NOMO-1 treated with dmso at 0.1 percent for 144 hours (cell line): ENCODE results near the gene CEACAM6.
A peak's percentile ranks its signal among the peaks of the same experiment; 100 is the strongest.

Source experiments
- DNase-seq: peaks from one replicate; lab custom pipeline; 2025; ENCODE audit not compliant: unreplicated experiment; lab: John Stamatoyannopoulos, UW

Gene CEACAM6

DNA sequence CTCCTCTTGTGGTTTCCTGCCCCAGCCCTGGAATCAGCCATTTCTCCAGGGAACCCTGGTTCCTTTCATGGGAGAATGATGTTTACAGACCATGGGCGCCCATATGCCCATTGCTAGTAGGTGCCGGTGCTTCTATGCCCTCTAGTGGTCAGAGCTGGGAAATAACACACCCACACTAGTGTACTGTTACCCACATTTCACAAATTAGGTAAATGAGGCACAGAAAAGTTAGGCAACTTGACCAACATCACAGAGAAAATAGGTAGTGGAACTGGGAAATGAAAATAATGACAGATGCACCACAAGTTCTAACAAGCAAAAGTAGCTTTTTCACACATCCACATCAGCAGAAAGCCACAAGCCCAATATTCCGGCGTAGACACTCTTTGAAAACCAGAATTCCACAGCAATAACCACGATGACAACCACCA is 39.7 kb downstream of the CEACAM6 start:
- DNase-seq: peak; percentile 59

DNA sequence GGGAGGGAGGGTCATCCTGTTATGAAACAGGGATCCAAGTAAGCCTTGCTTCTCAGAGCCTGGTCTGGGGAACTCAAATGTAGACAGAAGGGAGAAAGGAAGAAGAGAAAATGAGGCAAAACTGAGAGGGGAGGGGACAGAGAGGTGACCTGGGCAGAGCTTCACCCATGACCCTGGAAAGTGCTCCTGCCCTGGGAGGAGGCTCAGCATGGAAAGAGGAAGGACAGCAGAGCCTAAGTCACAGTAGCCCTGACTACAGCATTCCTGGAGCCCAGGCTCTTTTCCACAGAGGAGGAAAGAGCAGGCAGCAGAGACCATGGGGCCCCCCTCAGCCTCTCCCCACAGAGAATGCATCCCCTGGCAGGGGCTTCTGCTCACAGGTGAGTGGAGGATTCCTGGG is 41.0 kb downstream of the CEACAM6 start, which contains the start of gene CEACAM3:
TSS of gene CEACAM3 (plus strand) at position 226 of the 400 bp plus-strand sequence. CDS start at position 317, 91 bp downstream.
- no peak for DNase-seq

GRCh38 chr19:41796901-41797300 is 41.6 kb downstream of the CEACAM6 start:
- DNase-seq: no peak

DNA sequence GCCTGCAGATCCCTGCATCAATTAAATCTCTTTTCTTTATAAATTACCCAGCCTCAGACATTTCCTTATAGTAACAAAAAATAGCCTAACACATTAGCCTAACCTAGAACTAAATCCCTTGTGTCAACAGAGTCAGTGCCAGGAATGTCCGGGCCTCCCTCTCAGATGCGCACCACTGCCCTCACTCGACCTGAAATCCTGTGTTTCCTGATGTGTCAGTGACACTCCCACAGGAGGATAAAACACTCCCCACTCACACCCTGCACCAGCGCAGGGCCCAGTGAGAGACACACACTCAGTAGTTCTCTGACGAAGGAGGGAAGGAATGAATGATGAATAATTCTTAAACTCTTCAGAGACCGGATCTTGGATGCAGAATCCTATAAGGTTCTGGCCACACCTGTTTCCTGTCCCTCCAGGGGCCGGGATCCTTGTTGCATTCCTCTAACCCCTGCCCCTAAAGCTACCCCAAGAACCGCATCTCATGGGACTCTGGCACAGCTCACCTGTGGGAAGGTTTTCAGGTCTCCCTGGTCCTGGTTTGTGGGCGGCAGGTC is 44.2 kb downstream of the CEACAM6 start:
- DNase-seq: no peak

DNA sequence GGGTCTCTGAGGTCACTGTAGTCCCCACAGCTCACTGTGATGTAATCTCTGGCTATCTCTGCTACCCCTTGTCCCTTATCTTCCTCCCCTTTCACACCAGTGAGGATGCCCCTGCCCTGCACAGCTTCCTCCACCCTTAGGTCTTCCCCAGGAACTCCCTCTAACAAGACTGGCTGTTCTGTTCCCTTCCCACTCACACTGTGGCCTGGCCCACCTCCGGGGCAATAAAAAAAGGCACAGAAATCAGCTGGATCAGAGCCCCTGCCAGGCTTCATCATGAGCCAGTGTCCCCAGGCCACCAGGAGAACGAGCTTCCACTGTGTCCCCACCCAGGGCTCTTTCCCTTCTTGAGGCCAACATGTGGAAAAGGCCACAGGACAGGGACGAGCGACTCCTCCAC is 45.7 kb downstream of the CEACAM6 start:
- no peak for DNase-seq

DNA sequence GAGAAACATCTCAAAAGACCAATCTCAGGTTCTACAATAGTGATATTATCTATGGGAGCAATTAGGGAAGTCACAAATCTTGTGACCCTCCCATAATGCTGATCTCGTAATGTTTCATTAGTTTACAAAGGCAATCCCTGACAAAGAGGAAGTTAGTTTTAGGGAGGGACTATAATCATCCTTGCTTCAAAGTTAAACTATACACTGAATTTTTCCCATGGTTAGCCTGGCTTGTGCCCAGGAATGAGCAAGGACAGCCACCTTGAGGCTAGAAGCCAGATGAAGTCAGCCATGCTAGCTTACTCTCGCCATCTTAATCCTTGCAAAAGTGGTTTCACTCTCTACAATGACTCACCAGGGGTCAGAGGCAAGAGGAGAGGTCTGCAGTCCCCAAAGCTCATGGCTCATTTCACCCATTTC is 46.5 kb downstream of the CEACAM6 start:
- DNase-seq: peak; percentile 45

- DNase-seq: no peak
Measured at GRCh38 chr19:41802770-41803169, 47.4 kb downstream of the CEACAM6 start.

DNA sequence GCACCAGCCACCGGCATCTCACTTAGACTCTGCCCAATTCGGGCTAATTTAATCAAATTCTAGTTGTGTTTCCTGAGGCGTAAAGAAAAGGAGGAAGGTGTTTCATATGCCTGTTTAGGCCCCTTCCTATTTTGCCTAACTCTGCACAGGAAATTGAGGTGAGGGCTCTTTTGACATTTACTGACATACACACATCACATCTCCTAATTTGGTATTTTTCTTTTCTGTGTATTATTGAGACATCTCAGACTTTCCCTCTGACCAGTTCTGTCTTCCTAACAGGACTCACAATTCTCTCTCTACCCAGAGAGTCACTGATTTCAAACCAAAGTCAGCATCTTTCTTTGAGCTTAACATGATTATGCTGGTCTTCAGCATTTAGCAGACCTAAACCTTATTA is 49.0 kb downstream of the CEACAM6 start:
- DNase-seq: no peak

DNA sequence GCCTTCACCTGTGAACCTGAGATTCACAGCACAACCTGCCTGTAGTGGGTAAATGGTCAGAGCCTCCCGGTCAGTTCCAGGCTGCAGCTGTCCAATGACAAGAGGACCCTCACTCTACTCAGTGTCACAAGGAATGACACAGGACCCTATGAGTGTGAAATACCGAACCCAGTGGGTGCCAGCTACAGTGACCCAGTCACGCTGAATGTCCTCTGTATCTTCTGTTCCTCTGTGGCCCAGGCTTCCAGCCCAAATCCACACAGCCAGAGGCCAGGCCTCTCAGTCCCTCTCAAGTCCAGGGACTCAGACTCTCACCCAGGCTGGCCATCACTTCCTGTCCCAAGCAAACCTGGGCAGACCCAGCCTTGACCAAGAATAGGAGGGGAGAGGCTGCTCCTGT is 51.8 kb downstream of the CEACAM6 start:
- DNase-seq: no peak

DNA sequence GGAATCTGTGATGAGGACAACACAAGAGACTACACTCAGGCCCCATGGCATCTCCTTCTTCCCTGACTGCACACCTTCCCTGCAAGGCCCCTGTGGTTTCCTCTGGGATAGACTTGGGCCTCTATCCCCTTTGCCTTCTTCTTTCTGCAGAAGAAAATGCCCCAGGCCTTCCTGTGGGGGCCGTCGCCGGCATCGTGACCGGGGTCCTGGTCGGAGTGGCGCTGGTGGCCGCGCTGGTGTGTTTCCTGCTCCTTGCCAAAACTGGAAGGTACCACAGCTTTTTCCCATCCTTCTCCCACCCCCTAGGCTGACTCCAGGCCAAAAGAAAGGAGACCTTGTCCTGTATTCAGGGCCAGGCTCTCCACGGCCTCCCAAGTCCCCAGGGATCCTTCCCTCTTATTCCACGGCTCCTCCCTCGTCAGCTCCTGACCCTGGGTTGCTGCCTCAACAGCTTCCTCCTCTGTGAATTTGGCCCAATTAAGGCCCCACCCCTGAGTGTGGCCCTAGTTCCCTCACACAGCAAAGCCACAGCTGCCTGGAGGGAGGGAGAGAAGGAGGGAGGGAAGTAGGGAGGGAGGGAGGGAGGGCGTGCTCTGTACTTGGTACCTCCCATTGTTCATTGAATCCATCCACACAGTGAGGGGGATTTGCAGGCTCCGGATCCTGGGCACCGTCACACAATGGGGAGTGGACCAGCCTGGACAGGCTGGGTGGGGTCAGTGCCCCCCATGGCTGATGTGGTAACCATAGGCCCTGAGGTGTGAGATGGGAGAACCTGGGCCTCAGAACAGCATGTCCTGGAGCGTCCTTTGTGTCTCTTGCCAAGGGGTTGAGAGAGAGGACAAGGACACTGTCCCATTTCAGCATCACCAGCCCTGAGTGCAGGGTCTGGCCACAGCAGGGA is 53.6 kb downstream of the CEACAM6 start:
- DNase-seq: peak; percentile 79

DNA sequence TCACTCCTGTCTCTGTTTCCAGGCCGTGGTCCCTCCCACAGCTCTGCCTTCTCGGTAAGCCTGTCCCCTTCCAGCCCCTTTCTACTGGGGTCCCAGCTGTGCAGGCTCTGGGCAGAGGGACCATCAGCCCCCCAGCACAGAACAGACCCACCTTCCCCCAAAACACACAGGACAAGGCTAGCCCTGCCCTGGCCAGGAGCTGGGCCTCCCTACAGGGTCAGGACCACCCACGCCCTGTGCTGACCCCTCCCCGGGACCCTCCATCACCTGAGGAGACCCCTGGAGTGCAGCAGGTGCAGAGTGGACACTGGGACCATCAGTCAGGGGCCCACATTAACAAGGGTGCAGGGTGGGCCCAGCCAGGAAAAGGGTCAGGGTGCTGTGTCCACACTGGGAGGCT is 55.0 kb downstream of the CEACAM6 start:
- no peak for DNase-seq

DNA sequence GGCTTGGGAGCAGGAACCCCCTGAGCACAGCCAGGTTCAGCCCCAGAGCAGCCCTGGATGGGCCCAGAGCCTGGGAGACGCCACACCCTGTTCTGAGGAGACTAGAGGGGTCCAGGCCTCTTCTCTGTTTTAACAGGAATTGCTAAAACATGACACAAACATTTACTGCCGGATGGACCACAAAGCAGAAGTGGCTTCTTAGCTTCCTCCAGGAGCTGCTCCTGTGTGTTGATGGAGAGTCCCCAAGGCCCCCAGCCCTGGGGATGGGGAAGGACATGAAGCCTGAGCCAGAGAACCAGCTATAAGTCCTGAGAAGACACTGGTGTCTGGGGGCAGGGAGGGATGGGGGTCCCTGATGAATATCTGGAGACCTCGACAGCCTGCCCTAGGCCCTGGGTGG is 55.7 kb downstream of the CEACAM6 start:
- peak; percentile 74 for DNase-seq

GRCh38 chr19:41811981-41812380 is 56.7 kb downstream of the CEACAM6 start:
- no peak for DNase-seq

DNA sequence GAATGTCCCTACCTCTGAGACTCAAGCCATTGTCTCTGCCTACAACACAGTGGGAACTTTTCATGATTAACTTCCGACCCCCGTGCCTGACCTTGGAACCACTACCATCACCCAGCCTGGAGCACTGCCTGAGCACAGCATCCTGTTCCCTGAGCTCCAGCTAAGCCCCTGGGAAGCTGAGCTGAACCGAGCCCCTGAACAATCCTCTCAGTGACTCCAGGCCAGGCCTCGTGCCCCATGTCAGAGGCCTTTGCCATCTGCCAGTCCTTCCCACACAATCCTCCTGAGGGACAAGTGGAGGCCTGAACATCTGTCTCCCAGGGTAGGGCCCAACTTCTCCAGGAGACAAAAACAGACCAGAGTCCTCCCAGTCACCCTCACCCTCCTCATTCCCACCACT is 58.6 kb downstream of the CEACAM6 start:
- no peak for DNase-seq

DNA sequence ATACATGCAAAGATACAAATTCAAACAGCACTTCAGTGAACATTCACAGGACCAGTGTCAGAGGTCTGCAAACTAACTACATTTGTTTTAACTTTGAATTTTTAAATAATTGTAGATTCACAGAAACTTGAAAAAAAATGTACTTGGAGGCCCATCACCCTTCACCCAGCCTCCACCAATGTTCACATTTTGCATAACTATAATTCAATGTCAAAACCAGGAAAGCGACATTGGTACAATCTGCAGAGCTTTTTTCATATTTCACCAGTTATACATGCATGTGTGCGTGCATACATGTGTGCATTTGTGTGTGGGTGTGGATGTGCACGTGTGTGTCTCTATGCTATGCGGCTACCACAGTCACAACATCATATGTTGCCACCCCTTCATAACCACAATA is 60.0 kb downstream of the CEACAM6 start:
- DNase-seq: no peak

DNA sequence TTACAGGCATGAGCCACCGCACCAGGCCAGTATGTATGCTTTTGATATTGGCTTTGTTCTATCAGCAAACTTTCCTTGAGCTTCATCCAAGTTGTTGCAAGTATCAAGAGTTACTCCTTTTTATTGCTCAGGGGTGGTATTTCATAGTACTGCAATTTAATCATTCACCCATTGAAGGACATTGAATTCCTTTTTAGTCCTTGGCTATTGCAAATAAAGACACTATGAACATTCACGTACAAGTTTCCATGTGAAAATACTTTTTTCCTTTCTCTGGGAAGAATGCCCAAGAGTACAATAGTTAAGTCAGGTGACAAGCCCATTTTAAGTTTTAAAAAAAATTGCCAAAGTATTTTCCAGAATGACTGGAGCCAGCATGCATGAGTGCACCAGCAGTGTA is 61.4 kb downstream of the CEACAM6 start:
- DNase-seq: no peak

DNA sequence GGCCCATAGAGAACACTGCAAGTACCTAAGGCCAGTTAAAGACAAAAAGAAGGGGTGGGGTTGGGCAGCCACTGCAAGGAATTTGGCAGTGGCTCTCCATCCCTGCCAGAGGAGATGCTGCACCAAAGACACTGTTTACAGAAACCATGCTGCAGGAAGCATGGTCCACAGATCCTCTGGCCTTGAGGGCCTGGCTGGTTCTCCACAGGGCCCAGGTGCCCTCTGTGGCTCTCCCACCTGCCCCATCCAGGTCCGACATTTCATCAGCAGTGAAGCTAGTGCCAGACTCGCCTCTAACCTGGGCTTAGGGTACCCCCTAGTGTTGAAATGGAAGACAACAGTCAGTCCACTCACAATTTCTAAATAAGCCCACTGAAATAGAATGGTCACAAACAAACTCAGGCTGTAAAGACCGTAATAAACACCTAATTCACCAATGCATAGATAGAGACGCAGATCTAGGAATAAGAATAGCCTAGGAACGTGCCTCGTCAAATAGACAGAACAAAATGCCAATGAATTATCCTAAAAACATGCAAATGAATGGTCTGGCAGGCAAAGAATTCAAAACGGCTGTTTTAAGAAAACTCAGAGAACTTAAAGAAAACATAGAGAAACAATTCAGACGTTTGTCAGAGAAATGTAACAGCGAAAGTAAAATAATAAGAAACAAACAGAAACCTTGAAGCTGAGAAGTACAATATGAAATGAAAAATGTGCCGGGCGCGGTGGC is 65.8 kb downstream of the CEACAM6 start:
- peak; percentile 32 for DNase-seq
